ENCODE data around the gene MIEF1. TPM values are rescaled to one million over a fixed set of nuclear protein-coding genes. Genes with fewer than 3 reads are reported as not detected.
A peak's percentile ranks its signal among the peaks of the same experiment; 100 is the strongest.

MIEF1 gene
- total RNA-seq, 1 experiment from 2014 or later: 29.9 TPM

GRCh38 chr22:39534591-39535356 lies 32.7 kb downstream of the MIEF1 start:
- H3K27me3 ChIP-seq (ENCODE audit: control insufficient read depth, insufficient read depth, low read length): no peaks in the 10 kb centered on the region
- ATAC-seq (peak; percentile 69), DNase-seq (ENCODE audit: low read depth, low spot score) (no peak)
- peaks cover 28% of the 10 kb centered on the region for H3K4me1 ChIP-seq (ENCODE audit: control insufficient read depth, insufficient read depth, low read length)
- H3K27ac ChIP-seq (ENCODE audit: low read length): peak overlapping the region; percentile 48; the same call in 1 of the 2 replicates
- H3K9me3 ChIP-seq (ENCODE audit: control insufficient read depth, insufficient read depth, low read depth, low read length): no peaks in the 10 kb centered on the region
- peaks cover 4% of the 10 kb centered on the region; the same call in 1 of the 2 replicates for H3K36me3 ChIP-seq (ENCODE audit: control insufficient read depth, insufficient read depth, low read length)
- peak overlapping the region in 1 of 2 experiments; percentile 39; a peak in 2 of 4 replicates for H3K4me3 ChIP-seq (ENCODE audit: low read depth in 2 of 2, low read length in 2 of 2)
- TF ChIP-seq SIN3A (IDR thresholded peaks at IDR 0.05; ENCODE audit: borderline replicate concordance, insufficient read depth, low read depth, low read length) (no peak), CTCF (IDR thresholded peaks at IDR 0.05) (peak; percentile 89)
- ChIA-PET CTCF (interaction anchor here (0.7 to 1.5 kb wide), 3 partner anchors 284 to 502 kb away, joined by 3 to 4 read pairs (median 3); no protein-coding TSS in a partner anchor), POLR2A (interaction anchor here (0.6 kb wide), 1 partner anchor 85 kb away, joined by 4 read pairs; no protein-coding TSS in a partner anchor)
- in situ Hi-C loops (cut with HindIII; ENCODE audit: low pct_unique_long_range_greater_than_20kb, low sequenced_read_pairs) (no loop called here), intact Hi-C loops (cut with micrococcal nuclease; ENCODE audit: unreplicated experiment) (loop anchor here (5.0 kb wide), 2 partner anchors 37 to 503 kb away; no protein-coding TSS in a partner anchor)
- BruUV-seq (replicated peaks): no TSS peak

- no peaks in the 10 kb centered on the region for H3K9me3 ChIP-seq (ENCODE audit: control insufficient read depth, insufficient read depth, low read depth, low read length)
- ChIA-PET POLR2A (no interaction called here), CTCF (interaction anchor here (0.7 to 1.5 kb wide), 2 partner anchors 284 to 489 kb away, joined by 3 to 4 read pairs; no protein-coding TSS in a partner anchor)
- no peak overlapping the region for H3K4me3 ChIP-seq (ENCODE audit: low read depth in 2 of 2, low read length in 2 of 2)
- H3K27ac ChIP-seq (ENCODE audit: low read length): no peak overlapping the region
- TF ChIP-seq TCF7L2 (IDR thresholded peaks at IDR 0.05; ENCODE audit: low read depth, low read length) (no peak), CTCF (IDR thresholded peaks at IDR 0.05) (no peak), SIN3A (IDR thresholded peaks at IDR 0.05; ENCODE audit: borderline replicate concordance, insufficient read depth, low read depth, low read length) (no peak), POLR2AphosphoS5 (IDR thresholded peaks at IDR 0.05; ENCODE audit: low read depth, low read length) (no peak), REST (IDR thresholded peaks at IDR 0.05; ENCODE audit: insufficient read depth in 1 of 2, low read depth in 2 of 2, low read length in 1 of 2) (no peak)
- H3K4me1 ChIP-seq (ENCODE audit: control insufficient read depth, insufficient read depth, low read length): peaks cover 23% of the 10 kb centered on the region
- intact Hi-C loops (cut with micrococcal nuclease; ENCODE audit: unreplicated experiment): loop anchor here (5.0 kb wide), 1 partner anchor 502 kb away; no protein-coding TSS in a partner anchor
- no peaks in the 10 kb centered on the region for H3K27me3 ChIP-seq (ENCODE audit: control insufficient read depth, insufficient read depth, low read length)
- ATAC-seq (no peak), DNase-seq (ENCODE audit: low read depth, low spot score) (no peak)
- in situ Hi-C loops (cut with HindIII; ENCODE audit: low pct_unique_long_range_greater_than_20kb, low sequenced_read_pairs): no loop called here
- H3K36me3 ChIP-seq (ENCODE audit: control insufficient read depth, insufficient read depth, low read length): peaks cover 4% of the 10 kb centered on the region; the same call in 1 of the 2 replicates
- BruUV-seq (replicated peaks): no TSS peak
Measured at GRCh38 chr22:39535357-39535725, 33.3 kb downstream of the MIEF1 start.

Data from Panc1 (cell line).